IPS-18a (cell line): Measurements from ENCODE around the gene MAPK8IP1.

ENCODE experiments used
- H3K27ac ChIP-seq: one replicate; pipeline ENCODE4 v1.5.1; 2013; ENCODE audit warnings: low read length
- H3K27me3 ChIP-seq: one replicate; pipeline ENCODE4 v1.6.1; 2013; ENCODE audit warnings: mild to moderate bottlenecking, low read length; ENCODE audit not compliant: control insufficient read depth, insufficient read depth
- H3K36me3 ChIP-seq: one replicate; pipeline ENCODE4 v1.6.1; 2013; ENCODE audit warnings: low read depth, low read length; ENCODE audit not compliant: control insufficient read depth
- H3K4me1 ChIP-seq: one replicate; pipeline ENCODE4 v1.6.1; 2013; ENCODE audit warnings: low read depth, low read length; ENCODE audit not compliant: control insufficient read depth
- H3K4me3 ChIP-seq: one replicate; pipeline ENCODE4 v1.5.1; 2013; ENCODE audit warnings: low read length
- H3K9ac ChIP-seq: one replicate; pipeline ENCODE4 v1.6.1; 2013; ENCODE audit warnings: mild to moderate bottlenecking, low read length, moderate library complexity
- H3K9me3 ChIP-seq: one replicate; pipeline ENCODE4 v1.6.1; 2013; ENCODE audit warnings: low read depth, low read length; ENCODE audit not compliant: control insufficient read depth

MAPK8IP1 gene

GRCh38 chr11:45864041-45864440 is 21.4 kb upstream of the MAPK8IP1 start:
- Histone ChIP-seq H3K9ac (no peak overlapping the region), H3K36me3 (peaks cover 28% of the 10 kb centered on the region), H3K4me3 (no peak overlapping the region), H3K9me3 (no peaks in the 10 kb centered on the region), H3K27me3 (no peaks in the 10 kb centered on the region), H3K27ac (no peak overlapping the region), H3K4me1 (peaks cover 2% of the 10 kb centered on the region)

- H3K4me1 ChIP-seq, result peaks cover 5% of the 10 kb centered on the region
- H3K36me3 ChIP-seq, result peaks cover 25% of the 10 kb centered on the region
- H3K27me3 ChIP-seq, result no peaks in the 10 kb centered on the region
- H3K9me3 ChIP-seq, result no peaks in the 10 kb centered on the region
- no peak overlapping the region for H3K27ac ChIP-seq
- H3K4me3 ChIP-seq, result no peak overlapping the region
- no peak overlapping the region for H3K9ac ChIP-seq
These were observed 15.9 kb upstream of the MAPK8IP1 start for GRCh38 chr11:45869551-45869950.

- H3K27ac ChIP-seq, result no peak overlapping the region
- no peaks in the 10 kb centered on the region for H3K27me3 ChIP-seq
- H3K4me1 ChIP-seq, result peaks cover 7% of the 10 kb centered on the region
- peaks cover 25% of the 10 kb centered on the region for H3K36me3 ChIP-seq
- no peak overlapping the region for H3K4me3 ChIP-seq
- H3K9me3 ChIP-seq, result no peaks in the 10 kb centered on the region
- no peak overlapping the region for H3K9ac ChIP-seq
These were observed 14.7 kb upstream of the MAPK8IP1 start for GRCh38 chr11:45870706-45871105.

- Histone ChIP-seq H3K9ac (no peak overlapping the region), H3K27me3 (no peaks in the 10 kb centered on the region), H3K4me3 (no peak overlapping the region), H3K4me1 (peaks cover 15% of the 10 kb centered on the region), H3K36me3 (peaks cover 25% of the 10 kb centered on the region), H3K27ac (no peak overlapping the region), H3K9me3 (no peaks in the 10 kb centered on the region)
These were observed 13.8 kb upstream of the MAPK8IP1 start for GRCh38 chr11:45871638-45872037.

- Histone ChIP-seq H3K36me3 (peaks cover 17% of the 10 kb centered on the region), H3K9me3 (no peaks in the 10 kb centered on the region), H3K9ac (no peak overlapping the region), H3K4me1 (peaks cover 20% of the 10 kb centered on the region), H3K27ac (no peak overlapping the region), H3K4me3 (no peak overlapping the region), H3K27me3 (no peaks in the 10 kb centered on the region)
These were observed 12.6 kb upstream of the MAPK8IP1 start for GRCh38 chr11:45872651-45873356.

GRCh38 chr11:45876401-45876800 is 9.1 kb upstream of the MAPK8IP1 start:
- H3K4me1 ChIP-seq, result peaks cover 20% of the 10 kb centered on the region

GRCh38 chr11:45877221-45877620 is 8.2 kb upstream of the MAPK8IP1 start:
- Histone ChIP-seq H3K9ac (no peak overlapping the region), H3K36me3 (no peaks in the 10 kb centered on the region), H3K9me3 (no peaks in the 10 kb centered on the region), H3K27me3 (no peaks in the 10 kb centered on the region), H3K4me1 (peaks cover 20% of the 10 kb centered on the region), H3K4me3 (no peak overlapping the region), H3K27ac (no peak overlapping the region)

More at GRCh38 chr11:45876401-45876800, 9.1 kb upstream of the MAPK8IP1 start:
- Histone ChIP-seq H3K9ac (no peak overlapping the region), H3K36me3 (no peaks in the 10 kb centered on the region), H3K9me3 (no peaks in the 10 kb centered on the region), H3K4me3 (no peak overlapping the region), H3K27ac (no peak overlapping the region), H3K27me3 (no peaks in the 10 kb centered on the region)

GRCh38 chr11:45877845-45878244 is 7.6 kb upstream of the MAPK8IP1 start:
- H3K36me3 ChIP-seq, result no peaks in the 10 kb centered on the region
- H3K9me3 ChIP-seq, result no peaks in the 10 kb centered on the region
- no peak overlapping the region for H3K4me3 ChIP-seq
- no peak overlapping the region for H3K27ac ChIP-seq
- H3K9ac ChIP-seq, result no peak overlapping the region
- H3K4me1 ChIP-seq, result peaks cover 19% of the 10 kb centered on the region
- H3K27me3 ChIP-seq, result no peaks in the 10 kb centered on the region

GRCh38 chr11:45879803-45880686 is 5.4 kb upstream of the MAPK8IP1 start:
- no peaks in the 10 kb centered on the region for H3K27me3 ChIP-seq
- no peak overlapping the region for H3K4me3 ChIP-seq
- H3K27ac ChIP-seq, result no peak overlapping the region
- no peak overlapping the region for H3K9ac ChIP-seq
- no peaks in the 10 kb centered on the region for H3K9me3 ChIP-seq
- H3K4me1 ChIP-seq, result peaks cover 15% of the 10 kb centered on the region
- no peaks in the 10 kb centered on the region for H3K36me3 ChIP-seq

GRCh38 chr11:45880772-45881570 is 4.5 kb upstream of the MAPK8IP1 start:
- Histone ChIP-seq H3K27me3 (no peaks in the 10 kb centered on the region), H3K36me3 (no peaks in the 10 kb centered on the region), H3K4me3 (no peak overlapping the region), H3K9me3 (no peaks in the 10 kb centered on the region), H3K4me1 (peaks cover 10% of the 10 kb centered on the region), H3K27ac (no peak overlapping the region), H3K9ac (no peak overlapping the region)

- no peaks in the 10 kb centered on the region for H3K36me3 ChIP-seq
- H3K4me3 ChIP-seq, result no peak overlapping the region
- H3K27ac ChIP-seq, result no peak overlapping the region
- H3K27me3 ChIP-seq, result peaks cover 4% of the 10 kb centered on the region
- H3K4me1 ChIP-seq, result peaks cover 2% of the 10 kb centered on the region
- no peaks in the 10 kb centered on the region for H3K9me3 ChIP-seq
- no peak overlapping the region for H3K9ac ChIP-seq
These were observed 3.6 kb upstream of the MAPK8IP1 start for GRCh38 chr11:45881708-45882368.
